Bone marrow (tissue), 2 donors: ENCODE data around the gene PDCL2.
"Not testable (repeated sequence)": the region's sequence is repeated elsewhere in the genome, so short reads cannot be mapped to it uniquely, and the experiment has no call there.

Source experiments
- DNase-seq, 2 donors: peaks; one replicate each; lab custom pipeline; 2025; lab: John Stamatoyannopoulos, UW

Gene PDCL2

GRCh38 chr4:55588160-55588559, 3.9 kb downstream of the PDCL2 start:
- no peak for DNase-seq

- not testable (repeated sequence) for DNase-seq
Observed at GRCh38 chr4:55582773-55583172, 9.3 kb downstream of the PDCL2 start.

- no peak for DNase-seq
Observed at GRCh38 chr4:55578341-55579010, 13.6 kb downstream of the PDCL2 start.

GRCh38 chr4:55575513-55575912, 16.5 kb downstream of the PDCL2 start:
- DNase-seq, result no peak

- DNase-seq, result no peak
Observed at GRCh38 chr4:55574252-55574651, 17.8 kb downstream of the PDCL2 start.

GRCh38 chr4:55571806-55572205, 20.2 kb downstream of the PDCL2 start:
- no peak for DNase-seq

- no peak for DNase-seq
Observed at GRCh38 chr4:55568905-55569504, 23.0 kb downstream of the PDCL2 start.

GRCh38 chr4:55561889-55562288, 30.2 kb downstream of the PDCL2 start:
- no peak for DNase-seq

- DNase-seq, result no peak
Observed at GRCh38 chr4:55560096-55560495, 31.9 kb downstream of the PDCL2 start.

- peak in 1 of 2 donors; percentile 11 for DNase-seq
Observed at GRCh38 chr4:55554453-55555030, 37.5 kb downstream of the PDCL2 start.

- DNase-seq, result no peak
Observed at GRCh38 chr4:55553441-55554201, 38.4 kb downstream of the PDCL2 start.

GRCh38 chr4:55551964-55552363, 40.1 kb downstream of the PDCL2 start:
- not testable (repeated sequence) for DNase-seq

GRCh38 chr4:55549888-55550287, 42.2 kb downstream of the PDCL2 start:
- no peak for DNase-seq

GRCh38 chr4:55547918-55548317, 44.1 kb downstream of the PDCL2 start:
- DNase-seq, result no peak

- DNase-seq, result no peak
Observed at GRCh38 chr4:55547466-55547770, 44.6 kb downstream of the PDCL2 start.

- DNase-seq, result peak; percentile 37 to 92
Observed at GRCh38 chr4:55546756-55547465, 45.1 kb downstream of the PDCL2 start, which contains the start of gene CLOCK. Gene CLOCK, minus strand, starts transcription at chr4:55546909. Its CDS starts 64,124 bp downstream, at chr4:55482785.

- peak; percentile 37 to 92 for DNase-seq
Observed at GRCh38 chr4:55546506-55546755, 45.6 kb downstream of the PDCL2 start.

GRCh38 chr4:55545641-55546505, 46.2 kb downstream of the PDCL2 start:
- peak; percentile 31 to 64 for DNase-seq

GRCh38 chr4:55545151-55545550, 46.9 kb downstream of the PDCL2 start:
- DNase-seq, result no peak

- DNase-seq, result no peak
Observed at GRCh38 chr4:55543858-55544257, 48.2 kb downstream of the PDCL2 start.

GRCh38 chr4:55540271-55540670, 51.8 kb downstream of the PDCL2 start:
- DNase-seq, result no peak

- DNase-seq, result no peak
Observed at GRCh38 chr4:55539658-55540057, 52.4 kb downstream of the PDCL2 start.
